ENCODE measurements around the gene BAG5. TPM values are rescaled to one million over a fixed set of nuclear protein-coding genes. Genes with fewer than 3 reads are reported as not detected.

The BAG5 gene
- total and polyA plus RNA-seq, 7 experiments from 2014 or later = 29.9 to 51.7 (median 36.8) TPM

DNA sequence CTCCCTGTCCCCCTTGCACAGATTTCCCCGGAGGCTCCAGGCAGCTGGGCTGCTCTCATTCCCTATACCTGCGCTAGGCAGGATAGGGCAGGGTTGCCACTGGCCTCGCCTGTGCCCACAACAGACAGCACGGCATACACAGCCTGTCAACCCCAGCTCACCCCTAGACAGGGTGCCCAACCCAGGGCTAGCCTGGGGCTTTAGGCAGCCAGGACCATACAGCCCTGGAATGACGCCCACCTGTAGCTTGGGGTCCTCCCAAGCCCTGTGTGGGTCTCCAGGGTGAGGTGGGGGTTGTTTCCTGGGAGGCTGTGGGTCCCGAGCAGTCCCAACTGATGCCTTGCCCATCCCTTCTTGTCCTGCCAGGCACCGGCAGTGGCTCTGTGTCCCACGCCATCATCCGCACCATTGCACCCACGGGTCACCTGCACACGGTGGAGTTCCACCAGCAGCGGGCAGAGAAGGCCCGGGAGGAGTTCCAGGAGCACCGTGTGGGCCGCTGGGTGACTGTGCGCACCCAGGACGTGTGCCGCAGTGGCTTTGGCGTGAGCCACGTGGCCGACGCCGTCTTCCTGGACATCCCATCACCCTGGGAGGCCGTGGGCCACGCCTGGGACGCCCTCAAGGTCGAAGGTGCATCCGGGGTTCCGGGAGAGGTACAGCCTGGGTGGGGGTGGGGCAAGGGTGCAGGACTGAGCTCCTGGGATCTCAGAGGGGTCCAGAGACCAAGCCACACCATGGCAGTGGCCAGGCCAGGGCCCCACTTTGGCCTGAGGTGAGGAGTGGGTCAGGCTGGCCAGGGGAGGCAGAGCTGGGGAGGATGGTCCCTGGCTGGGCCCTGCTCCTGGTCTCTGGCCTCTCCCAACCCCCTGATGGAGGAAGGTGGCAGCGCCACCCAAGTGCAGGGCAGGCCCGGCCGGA, 30.0 kb downstream of the BAG5 start:
- H3K36me3 Mint-ChIP-seq = no peaks in the 10 kb centered on the region
- POLR2A ChIA-PET = interaction anchor here (0.6 kb wide), 1 partner anchor 378 kb away, joined by 3 read pairs; no protein-coding TSS in a partner anchor

DNA sequence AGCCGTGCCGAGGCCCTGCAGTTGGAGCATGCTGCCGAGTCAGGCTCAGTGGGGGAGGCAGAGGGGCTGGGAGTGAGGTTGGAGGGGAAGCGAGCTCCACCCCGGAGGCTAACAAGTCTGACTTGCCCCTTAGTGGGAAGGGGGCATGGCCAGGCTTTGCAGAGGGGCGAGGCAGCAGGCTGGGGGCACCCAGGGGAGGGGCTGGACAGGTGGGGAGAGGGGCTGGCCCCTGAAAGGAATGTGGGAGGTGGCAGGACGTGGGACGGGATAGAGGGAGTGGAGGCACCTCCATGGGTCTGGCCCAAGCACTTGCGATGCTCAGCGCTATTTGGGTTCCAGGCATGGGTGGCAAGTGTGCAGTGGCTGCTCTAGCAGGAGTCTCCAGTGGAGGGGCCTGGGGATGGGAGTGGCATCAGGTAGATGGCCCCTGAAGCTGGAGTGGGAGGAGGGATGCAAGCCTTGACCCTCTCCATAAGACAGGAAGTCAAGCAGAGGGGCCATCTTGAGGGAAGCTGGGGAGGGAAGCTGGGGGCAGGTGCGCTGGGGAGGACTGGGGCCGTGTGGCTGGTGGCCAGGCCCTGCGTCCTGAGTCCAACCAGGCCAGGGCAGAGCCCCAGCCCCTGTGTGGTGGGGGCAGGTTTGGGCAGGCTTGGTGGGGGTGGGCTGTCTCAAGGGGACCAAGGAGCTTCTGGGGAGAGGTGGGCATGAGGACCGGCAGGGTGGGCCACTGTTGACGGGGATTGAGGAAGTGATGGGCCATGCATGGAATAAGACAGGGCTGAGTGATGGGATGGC, 30.8 kb downstream of the BAG5 start:
- peaks cover 0 to 52% (median 0%) of the 10 kb centered on the region in 3 experiments for H3K36me3 ChIP-seq (ENCODE audit: control insufficient read depth in 2 of 3, insufficient read depth in 3 of 3, low read length in 3 of 3)
- Mint-ChIP-seq H3K36me3 (no peaks in the 10 kb centered on the region), H3K9me3 (peaks cover 0 to 2% (median 0%) of the 10 kb centered on the region in 11 donors), H3K4me1 (peaks cover 30 to 34% (median 32%) of the 10 kb centered on the region in 7 donors), H3K27ac (peak overlapping the region in 3 of 9 donors; percentile 26 to 74 (median 28)), H3K27me3 (no peaks in the 10 kb centered on the region), H3K4me3 (peak overlapping the region in 8 of 10 donors; percentile 6 to 95 (median 42))
- POLR2A ChIA-PET = interaction anchor here (0.6 to 2.4 kb wide), 4 partner anchors 13 to 379 kb away, joined by 3 to 15 read pairs (median 3); partner anchors contain the start of gene EIF5
- H3K27ac ChIP-seq (ENCODE audit: low read depth, low read length) = no peak overlapping the region
- CTCF ChIA-PET = no interaction called here
- intact Hi-C loops (cut with micrococcal nuclease) = no loop called here
- H3K4me3 ChIP-seq (ENCODE audit: low read length) = no peak overlapping the region
- H3K9me3 ChIP-seq (ENCODE audit: control insufficient read depth in 2 of 3, low read length in 3 of 3) = no peaks in the 10 kb centered on the region
- no peak for ATAC-seq
- peaks cover 19 to 21% of the 10 kb centered on the region in 2 donors for H3K4me1 ChIP-seq (ENCODE audit: control insufficient read depth in 2 of 2, insufficient read depth in 2 of 2, low read length in 2 of 2)
- H3K27me3 ChIP-seq (ENCODE audit: control insufficient read depth in 2 of 2, insufficient read depth in 2 of 2, low read length in 2 of 2) = no peaks in the 10 kb centered on the region
- no peak for DNase-seq

More for the DNA sequence above, 30.0 kb downstream of the BAG5 start:
- H3K36me3 ChIP-seq (ENCODE audit: control insufficient read depth in 2 of 3, insufficient read depth in 3 of 3, low read length in 3 of 3) = peaks cover 0 to 52% (median 0%) of the 10 kb centered on the region in 3 experiments
- peaks cover 19 to 21% of the 10 kb centered on the region in 2 donors for H3K4me1 ChIP-seq (ENCODE audit: control insufficient read depth in 2 of 2, insufficient read depth in 2 of 2, low read length in 2 of 2)
- H3K4me3 Mint-ChIP-seq = peak overlapping the region in 2 of 10 donors; percentile 6 to 41
- ATAC-seq (no peak), DNase-seq (no peak)
- H3K9me3 Mint-ChIP-seq = peaks cover 0 to 2% (median 0%) of the 10 kb centered on the region in 11 donors
- no peaks in the 10 kb centered on the region for H3K27me3 ChIP-seq (ENCODE audit: control insufficient read depth in 2 of 2, insufficient read depth in 2 of 2, low read length in 2 of 2)
- H3K4me1 Mint-ChIP-seq = peaks cover 24 to 30% (median 28%) of the 10 kb centered on the region in 7 donors
- H3K9me3 ChIP-seq (ENCODE audit: control insufficient read depth in 2 of 3, low read length in 3 of 3) = no peaks in the 10 kb centered on the region
- no peak overlapping the region for H3K4me3 ChIP-seq (ENCODE audit: low read length)
- intact Hi-C loops (cut with micrococcal nuclease) = no loop called here
- CTCF ChIA-PET = interaction anchor here (1.3 kb wide), 1 partner anchor 11 kb away, joined by 4 read pairs; no protein-coding TSS in a partner anchor
- no peaks in the 10 kb centered on the region for H3K27me3 Mint-ChIP-seq
- peak overlapping the region in 1 of 9 donors; percentile 28 for H3K27ac Mint-ChIP-seq
- H3K27ac ChIP-seq (ENCODE audit: low read depth, low read length) = no peak overlapping the region

DNA sequence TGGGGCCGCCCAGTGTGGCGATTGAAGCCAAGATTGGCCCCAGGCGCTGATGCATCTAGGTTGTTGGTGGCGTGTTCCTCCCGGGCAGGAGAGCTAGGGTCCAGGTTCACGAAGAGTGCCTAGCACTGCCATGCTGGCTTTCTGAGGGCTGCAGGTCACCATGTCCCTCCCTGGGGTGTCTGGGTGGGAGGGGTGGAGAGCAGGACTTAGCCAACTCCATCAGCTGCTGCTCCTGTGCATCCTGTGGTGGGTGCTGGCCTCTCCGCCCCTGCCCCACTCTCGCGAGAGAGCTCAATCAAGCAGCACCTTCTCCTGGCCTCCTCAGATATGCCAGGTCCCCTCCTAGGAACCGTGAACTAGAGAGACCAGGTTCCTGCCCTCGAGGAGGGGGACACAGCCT, 31.6 kb downstream of the BAG5 start:
- Mint-ChIP-seq H3K36me3 (no peaks in the 10 kb centered on the region), H3K27me3 (peaks cover 0 to 1% (median 0%) of the 10 kb centered on the region in 5 donors), H3K27ac (peak overlapping the region in 3 of 9 donors; percentile 94 to 96 (median 95)), H3K4me3 (peak overlapping the region; percentile 89 to 97 (median 95)), H3K4me1 (peaks cover 30 to 35% (median 33%) of the 10 kb centered on the region in 7 donors), H3K9me3 (peaks cover 0 to 2% (median 0%) of the 10 kb centered on the region in 11 donors)
- H3K4me3 ChIP-seq (ENCODE audit: low read length) = no peak overlapping the region
- ChIA-PET POLR2A (interaction anchor here (0.8 to 2.4 kb wide), 4 partner anchors 12 to 196 kb away, joined by 3 to 15 read pairs (median 4); partner anchors contain the start of genes BAG5, COA8 and EIF5), CTCF (interaction anchor here (1.4 kb wide), 1 partner anchor 12 kb away, joined by 5 read pairs; no protein-coding TSS in a partner anchor)
- no peak for ATAC-seq
- peaks cover 0 to 50% (median 0%) of the 10 kb centered on the region in 3 experiments for H3K36me3 ChIP-seq (ENCODE audit: control insufficient read depth in 2 of 3, insufficient read depth in 3 of 3, low read length in 3 of 3)
- H3K9me3 ChIP-seq (ENCODE audit: control insufficient read depth in 2 of 3, low read length in 3 of 3) = no peaks in the 10 kb centered on the region
- no peaks in the 10 kb centered on the region for H3K27me3 ChIP-seq (ENCODE audit: control insufficient read depth in 2 of 2, insufficient read depth in 2 of 2, low read length in 2 of 2)
- intact Hi-C loops (cut with micrococcal nuclease) = no loop called here
- DNase-seq = no peak
- H3K4me1 ChIP-seq (ENCODE audit: control insufficient read depth in 2 of 2, insufficient read depth in 2 of 2, low read length in 2 of 2) = peaks cover 19 to 21% of the 10 kb centered on the region in 2 donors
- no peak overlapping the region for H3K27ac ChIP-seq (ENCODE audit: low read depth, low read length)

DNA sequence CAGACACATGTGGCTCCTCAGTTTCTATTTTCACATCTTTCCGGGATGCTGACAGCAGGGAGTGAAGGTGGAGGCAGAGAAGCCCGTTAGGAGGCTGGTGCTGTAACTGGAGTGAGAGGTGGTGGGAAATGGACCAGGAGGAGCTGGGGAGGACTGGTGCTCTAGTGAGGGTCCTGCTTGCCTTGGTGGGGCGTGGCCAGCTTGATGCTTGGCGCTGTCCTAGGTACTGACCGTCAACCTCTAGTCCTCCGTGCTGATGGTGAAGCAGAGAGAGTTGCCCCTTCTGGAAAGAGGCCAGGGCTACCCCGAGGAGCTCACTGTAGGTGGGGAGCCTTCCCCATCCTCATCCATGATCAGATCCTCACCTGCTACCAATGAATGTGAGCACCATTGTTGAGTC, 32.1 kb downstream of the BAG5 start:
- CTCF ChIA-PET = interaction anchor here (1.4 to 1.8 kb wide), 2 partner anchors 12 to 16 kb away, joined by 5 to 12 read pairs; no protein-coding TSS in a partner anchor

DNA sequence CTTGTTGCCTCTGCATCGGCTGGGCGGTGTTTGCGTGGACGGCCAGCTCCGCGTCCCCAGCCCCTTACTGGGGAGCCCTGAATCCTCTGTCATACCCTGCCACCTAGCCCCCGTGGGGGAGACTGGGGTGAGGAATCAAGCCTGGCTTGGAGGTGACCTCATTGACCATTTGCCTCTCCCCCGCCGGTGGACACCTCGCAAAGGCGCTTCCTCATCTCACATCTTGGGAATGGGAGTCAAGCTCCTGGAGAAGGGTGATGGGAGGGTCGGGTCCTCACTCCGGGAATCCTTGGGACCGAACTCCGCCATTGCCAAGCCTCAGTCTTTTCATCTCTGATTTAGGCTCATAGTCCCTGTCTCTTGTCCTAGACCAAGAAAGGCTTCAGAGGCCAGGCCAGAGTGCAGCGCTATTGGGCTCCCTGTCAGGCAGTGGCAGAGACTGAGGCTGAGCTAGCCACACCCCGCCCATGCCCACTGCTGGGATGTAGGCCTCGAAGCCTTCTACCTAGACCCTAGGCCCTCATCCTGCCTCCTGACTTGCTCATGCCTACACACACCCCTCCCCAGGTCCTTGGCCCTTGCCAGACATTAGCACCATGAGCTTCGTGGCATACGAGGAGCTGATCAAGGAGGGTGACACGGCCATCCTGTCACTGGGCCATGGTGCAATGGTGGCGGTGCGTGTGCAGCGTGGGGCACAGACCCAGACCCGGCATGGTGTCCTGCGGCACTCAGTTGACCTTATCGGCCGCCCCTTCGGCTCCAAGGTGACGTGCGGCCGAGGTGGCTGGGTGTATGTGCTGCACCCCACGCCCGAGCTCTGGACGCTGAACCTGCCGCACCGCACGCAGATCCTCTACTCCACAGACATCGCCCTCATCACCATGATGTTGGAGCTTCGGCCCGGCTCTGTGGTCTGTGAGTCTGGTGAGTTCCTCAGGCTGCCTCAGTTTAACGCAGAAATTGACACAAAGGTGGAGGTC, 32.8 kb downstream of the BAG5 start:
- peaks cover 0 to 2% (median 0%) of the 10 kb centered on the region in 11 donors for H3K9me3 Mint-ChIP-seq
- intact Hi-C loops (cut with micrococcal nuclease) = loop anchor here (1.0 to 5.0 kb wide), 6 partner anchors 8 to 393 kb away; partner anchors contain the start of genes BAG5 (in 2 of the 2), COA8 (in 2 of the 2), EIF5 (in 1 of the 2) and KLC1 (in 1 of the 2)
- no peaks in the 10 kb centered on the region for H3K36me3 Mint-ChIP-seq
- peak overlapping the region; percentile 81 for H3K27ac ChIP-seq (ENCODE audit: low read depth, low read length)
- DNase-seq (no peak), ATAC-seq (no peak)
- CTCF ChIA-PET = interaction anchor here (1.4 to 1.8 kb wide), 2 partner anchors 11 to 17 kb away, joined by 5 to 12 read pairs; no protein-coding TSS in a partner anchor
- H3K36me3 ChIP-seq (ENCODE audit: control insufficient read depth in 2 of 3, insufficient read depth in 3 of 3, low read length in 3 of 3) = peaks cover 0 to 39% (median 0%) of the 10 kb centered on the region in 3 experiments
- H3K27ac Mint-ChIP-seq = peak overlapping the region; percentile 91 to 98 (median 95)
- POLR2A ChIA-PET = interaction anchor here (0.5 to 2.4 kb wide), 7 partner anchors 11 to 195 kb away, joined by 3 to 15 read pairs (median 4); partner anchors contain the start of genes BAG5, COA8 and EIF5
- peaks cover 30 to 39% (median 35%) of the 10 kb centered on the region in 7 donors for H3K4me1 Mint-ChIP-seq
- no peaks in the 10 kb centered on the region for H3K9me3 ChIP-seq (ENCODE audit: control insufficient read depth in 2 of 3, low read length in 3 of 3)
- H3K27me3 Mint-ChIP-seq = peaks cover 0 to 12% (median 0%) of the 10 kb centered on the region in 5 donors
- peaks cover 19 to 21% of the 10 kb centered on the region in 2 donors for H3K4me1 ChIP-seq (ENCODE audit: control insufficient read depth in 2 of 2, insufficient read depth in 2 of 2, low read length in 2 of 2)
- no peaks in the 10 kb centered on the region for H3K27me3 ChIP-seq (ENCODE audit: control insufficient read depth in 2 of 2, insufficient read depth in 2 of 2, low read length in 2 of 2)
- peak overlapping the region; percentile 96 for H3K4me3 ChIP-seq (ENCODE audit: low read length)
- peak overlapping the region; percentile 89 to 97 (median 95) for H3K4me3 Mint-ChIP-seq

More for the DNA sequence above, 32.1 kb downstream of the BAG5 start:
- Histone ChIP-seq H3K27me3 (ENCODE audit: control insufficient read depth in 2 of 2, insufficient read depth in 2 of 2, low read length in 2 of 2) (no peaks in the 10 kb centered on the region), H3K27ac (ENCODE audit: low read depth, low read length) (peak overlapping the region; percentile 81), H3K4me3 (ENCODE audit: low read length) (no peak overlapping the region), H3K9me3 (ENCODE audit: control insufficient read depth in 2 of 3, low read length in 3 of 3) (no peaks in the 10 kb centered on the region), H3K4me1 (ENCODE audit: control insufficient read depth in 2 of 2, insufficient read depth in 2 of 2, low read length in 2 of 2) (peaks cover 19 to 21% of the 10 kb centered on the region in 2 donors), H3K36me3 (ENCODE audit: control insufficient read depth in 2 of 3, insufficient read depth in 3 of 3, low read length in 3 of 3) (peaks cover 0 to 46% (median 0%) of the 10 kb centered on the region in 3 experiments)
- Mint-ChIP-seq H3K36me3 (no peaks in the 10 kb centered on the region), H3K4me1 (peaks cover 30 to 39% (median 34%) of the 10 kb centered on the region in 7 donors), H3K27ac (peak overlapping the region in 6 of 9 donors; percentile 48 to 97 (median 94)), H3K27me3 (peaks cover 0 to 6% (median 0%) of the 10 kb centered on the region in 5 donors), H3K4me3 (peak overlapping the region; percentile 89 to 97 (median 95)), H3K9me3 (peaks cover 0 to 2% (median 0%) of the 10 kb centered on the region in 11 donors)
- POLR2A ChIA-PET = interaction anchor here (0.5 to 2.4 kb wide), 9 partner anchors 12 to 196 kb away, joined by 3 to 15 read pairs (median 3); partner anchors contain the start of genes BAG5, COA8 and EIF5
- ATAC-seq = no peak
- intact Hi-C loops (cut with micrococcal nuclease) = no loop called here
- no peak for DNase-seq
